ENCODE measurements around the gene SIDT1.

SIDT1 gene

DNA sequence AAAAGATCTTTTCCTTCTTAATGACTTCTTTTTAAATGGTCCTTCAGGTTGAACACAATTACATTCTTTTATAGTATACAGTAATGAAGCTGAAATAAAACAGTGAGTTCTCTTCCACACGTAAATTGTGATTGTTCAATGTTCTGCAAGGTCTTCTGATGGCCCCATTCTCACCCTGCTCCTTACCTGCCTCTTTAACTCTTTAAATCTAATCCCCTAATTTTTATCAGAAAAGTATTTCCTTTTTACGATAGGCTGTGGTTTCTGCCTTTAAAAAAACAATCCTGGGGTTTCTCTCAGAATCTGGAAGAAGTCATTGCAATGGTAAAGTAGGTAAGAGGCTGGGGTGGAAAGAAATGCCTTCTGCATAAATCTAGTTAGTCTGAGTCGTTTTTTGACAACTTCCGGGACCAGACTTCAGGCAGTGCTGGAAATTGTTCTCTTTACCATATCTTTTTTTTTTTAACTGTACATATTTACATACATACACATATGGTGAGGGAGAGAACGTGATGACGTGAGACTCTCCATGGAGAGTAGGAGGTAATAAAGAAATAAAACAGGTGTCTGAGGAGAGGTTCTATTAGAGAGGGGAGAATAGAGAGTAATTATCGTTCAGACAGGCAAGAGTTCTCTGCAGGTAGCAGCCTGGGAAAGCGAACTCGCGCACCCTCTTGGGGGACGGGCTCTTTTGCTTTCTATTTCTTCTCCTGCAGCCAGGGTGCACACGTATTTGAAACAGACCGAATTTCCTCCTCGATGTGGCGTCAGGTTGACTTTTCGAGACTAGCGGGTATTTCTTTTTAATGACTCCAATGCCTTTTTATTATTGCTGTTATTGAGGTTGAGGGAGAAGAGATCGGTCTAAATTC lies at the start of gene SIDT1:
Gene SIDT1, plus strand, starts transcription at position 730 of the 872 bp plus-strand sequence. CDS start 467 bp downstream, outside the sequence.
- peak; percentile 47 for DNase-seq (ENCODE audit: low read depth)

DNA sequence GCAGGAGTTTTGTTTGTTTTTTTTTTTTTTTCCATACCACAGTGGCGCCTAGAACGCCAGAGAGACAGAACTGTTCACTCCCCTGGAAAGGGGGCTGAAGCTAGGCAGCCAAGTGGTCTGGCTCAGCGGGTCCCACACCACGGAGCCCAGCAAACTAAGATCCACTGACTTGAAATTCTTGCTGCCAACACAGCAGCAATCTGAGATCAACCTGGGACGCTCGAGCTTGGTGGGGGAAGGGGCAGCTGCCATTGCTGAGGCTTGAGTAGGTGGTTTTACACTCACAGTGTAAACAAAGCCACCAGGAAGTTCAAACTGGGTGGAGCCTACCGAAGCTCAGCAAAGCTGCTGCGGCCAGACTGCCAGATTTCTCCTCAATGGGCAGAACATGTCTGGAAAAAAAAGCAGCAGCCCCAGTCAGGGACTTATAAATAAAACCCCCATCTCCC lies 47.2 kb upstream of the SIDT1 start:
- no peak for DNase-seq (ENCODE audit: low read depth)

DNA sequence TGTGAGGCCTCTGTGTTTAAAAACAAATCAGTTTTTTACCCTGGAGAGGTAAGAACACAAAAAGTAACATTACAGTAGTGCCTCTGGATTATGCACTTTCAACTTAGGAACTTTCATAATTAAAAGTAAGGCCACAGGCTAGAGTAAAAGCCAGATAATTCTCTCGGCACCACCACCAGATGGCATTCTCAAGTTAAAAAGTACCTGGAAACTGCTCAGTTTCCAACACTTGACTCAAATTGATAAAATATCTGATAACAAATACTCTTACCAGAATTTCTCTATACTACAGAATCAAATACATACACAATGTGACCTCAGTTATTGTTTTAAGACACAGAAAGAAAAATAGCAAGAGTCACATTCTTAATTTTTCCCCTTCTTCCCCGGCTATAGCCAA lies 37.3 kb upstream of the SIDT1 start:
- DNase-seq (ENCODE audit: low read depth) = peak; percentile 55

DNA sequence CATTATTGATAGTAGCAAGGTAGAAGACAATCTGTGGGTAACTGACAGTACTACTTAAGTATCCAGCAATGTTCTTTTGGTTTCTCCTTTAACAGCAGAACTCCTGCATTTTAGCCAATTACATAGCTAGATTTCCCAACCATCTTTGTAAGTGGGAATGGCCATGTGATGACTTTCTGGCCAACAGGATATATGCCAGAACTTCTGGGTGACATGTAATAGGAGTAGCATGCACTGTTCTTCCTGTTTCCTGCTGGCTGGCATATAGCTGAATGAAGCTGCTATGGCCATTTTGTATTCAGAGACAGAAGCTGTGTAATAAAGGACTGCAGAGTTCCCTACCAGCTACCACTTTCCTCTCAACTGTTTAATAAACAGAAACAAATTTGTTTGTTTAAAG lies 35.4 kb upstream of the SIDT1 start:
- peak; percentile 42 for DNase-seq (ENCODE audit: low read depth)

DNA sequence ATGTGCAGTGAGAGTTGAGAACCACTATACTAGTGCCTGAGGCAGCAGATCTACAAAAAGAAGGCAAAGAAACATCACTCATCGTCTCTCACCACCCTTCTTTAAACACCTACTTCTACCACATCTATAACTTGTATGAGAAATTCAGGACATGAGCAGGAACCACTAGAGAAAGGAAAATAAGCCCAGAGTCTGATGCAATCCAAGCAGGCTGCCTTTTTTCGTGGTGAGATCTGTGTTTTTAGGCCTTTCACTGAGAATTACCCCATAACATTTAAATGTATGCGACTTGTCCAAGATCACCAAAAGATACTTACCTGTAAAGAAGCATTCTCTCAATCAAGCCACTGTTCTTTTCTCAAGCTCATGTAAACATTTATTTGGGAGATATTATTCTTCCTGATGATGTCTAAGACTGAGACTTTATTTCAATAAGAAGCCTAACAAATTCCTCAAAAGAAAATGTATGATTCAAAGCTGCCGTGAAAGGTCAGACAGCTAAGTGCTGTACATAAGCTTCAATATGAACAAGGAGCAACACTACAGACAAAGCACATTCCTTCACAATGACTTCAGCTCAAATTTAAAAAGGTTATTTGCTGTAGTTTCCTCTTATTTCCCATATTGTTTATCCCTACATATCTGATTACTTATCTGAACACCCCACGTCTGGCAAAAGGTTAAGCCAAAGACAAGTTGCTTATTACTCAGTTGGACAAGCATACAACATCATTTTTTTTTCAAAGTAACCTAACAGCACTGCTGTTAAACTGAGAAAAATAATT lies 33.9 kb upstream of the SIDT1 start:
- DNase-seq (ENCODE audit: low read depth) = peak; percentile 79

DNA sequence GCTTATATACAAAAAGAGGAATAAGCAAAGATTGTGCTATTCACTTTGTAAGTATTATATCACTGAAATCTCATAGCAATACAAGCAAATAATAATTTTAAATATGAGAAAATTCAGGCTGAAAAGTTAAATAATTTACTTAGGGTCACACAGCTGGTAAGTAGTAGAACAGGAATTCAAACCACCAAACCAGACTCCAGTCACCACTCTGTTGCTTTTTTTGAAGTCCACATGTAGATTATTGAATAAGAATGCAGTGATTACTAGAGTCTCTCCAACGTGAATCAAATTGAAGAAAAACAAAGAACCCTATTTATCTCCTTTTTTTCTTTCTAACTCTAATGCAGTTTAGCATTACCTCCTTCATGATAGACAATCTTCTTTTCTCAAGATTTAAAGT lies 33.3 kb upstream of the SIDT1 start:
- DNase-seq (ENCODE audit: low read depth) = no peak

DNA sequence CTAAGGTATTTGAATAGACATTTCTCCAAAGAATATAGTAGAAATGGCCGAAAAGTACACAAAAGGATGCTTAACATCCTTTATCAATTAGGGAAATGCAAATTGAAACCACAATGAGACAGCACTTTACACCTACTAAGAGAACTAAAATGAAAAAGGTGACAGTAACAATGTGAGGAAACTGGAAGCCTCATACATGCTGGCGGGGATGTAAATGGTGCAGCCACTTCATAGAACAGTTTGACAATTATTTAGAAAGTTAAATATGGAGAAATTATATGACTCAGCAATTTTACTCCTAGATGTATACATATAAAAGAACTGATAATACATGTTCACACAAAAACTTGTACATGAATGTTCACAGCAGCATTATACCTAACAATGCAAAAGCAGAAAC lies 30.8 kb upstream of the SIDT1 start:
- DNase-seq (ENCODE audit: low read depth) = no peak

DNA sequence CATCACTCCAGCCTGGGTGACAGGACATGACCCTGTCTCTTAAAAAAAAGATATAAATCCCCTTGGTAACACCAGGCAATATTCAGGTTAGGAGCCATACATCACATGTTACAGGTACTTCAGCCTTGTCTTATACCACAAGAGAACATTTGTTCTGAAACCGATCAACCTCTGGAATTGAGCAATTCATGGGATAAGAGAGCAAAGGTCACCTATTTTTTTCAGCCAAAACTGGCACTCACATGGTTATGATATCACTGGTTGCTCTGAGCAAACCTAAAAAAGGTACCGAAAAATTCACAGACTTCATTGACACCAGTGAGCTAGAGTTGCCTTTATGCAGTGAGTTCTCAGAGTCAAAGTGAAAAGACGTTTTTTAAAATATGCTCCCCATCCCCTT lies 26.5 kb upstream of the SIDT1 start:
- no peak for DNase-seq (ENCODE audit: low read depth)

DNA sequence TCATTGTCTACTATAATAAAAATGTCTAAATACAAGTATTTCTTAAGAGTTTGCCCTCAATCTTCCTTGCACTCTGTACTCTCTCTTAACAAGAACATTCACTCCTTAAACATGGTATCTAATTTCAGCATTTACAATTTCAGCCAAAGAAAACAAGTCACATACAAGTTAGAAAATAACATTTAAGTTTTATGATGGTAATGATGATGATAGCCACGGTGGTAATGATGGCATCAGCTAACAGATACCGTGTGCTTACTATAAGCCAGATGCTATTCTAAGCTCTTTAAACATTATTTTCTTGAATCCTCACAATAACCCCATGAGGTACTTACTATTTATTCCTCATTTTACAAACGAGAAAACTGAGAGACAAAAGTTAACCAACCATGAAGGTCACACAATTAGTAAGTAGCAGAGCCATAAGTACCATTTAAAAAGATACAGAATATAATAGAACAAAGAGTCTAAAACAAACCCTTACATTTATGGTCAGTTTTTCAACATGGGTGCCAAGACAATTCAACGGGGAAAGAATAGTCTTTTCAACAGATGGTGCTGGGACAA lies 24.8 kb upstream of the SIDT1 start:
- no peak for DNase-seq (ENCODE audit: low read depth)

DNA sequence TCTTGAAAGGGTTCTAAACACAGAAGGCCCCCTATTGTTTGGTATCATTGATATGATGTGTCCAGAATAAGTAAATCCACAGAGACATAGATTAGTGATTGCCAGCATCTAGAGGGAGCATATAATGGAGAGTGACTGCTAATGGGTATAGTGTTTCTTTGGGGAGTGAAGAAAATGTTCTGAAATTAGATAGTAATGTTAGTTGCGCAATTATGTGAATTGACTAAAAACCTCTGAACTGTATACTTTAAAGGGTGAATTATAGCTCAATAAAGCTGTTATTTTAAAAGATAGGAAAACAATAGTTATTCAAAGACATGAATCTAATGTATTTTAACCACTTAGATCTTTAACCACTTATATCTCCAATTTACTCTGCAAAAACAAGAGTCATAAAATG lies 23.4 kb upstream of the SIDT1 start:
- no peak for DNase-seq (ENCODE audit: low read depth)

DNA sequence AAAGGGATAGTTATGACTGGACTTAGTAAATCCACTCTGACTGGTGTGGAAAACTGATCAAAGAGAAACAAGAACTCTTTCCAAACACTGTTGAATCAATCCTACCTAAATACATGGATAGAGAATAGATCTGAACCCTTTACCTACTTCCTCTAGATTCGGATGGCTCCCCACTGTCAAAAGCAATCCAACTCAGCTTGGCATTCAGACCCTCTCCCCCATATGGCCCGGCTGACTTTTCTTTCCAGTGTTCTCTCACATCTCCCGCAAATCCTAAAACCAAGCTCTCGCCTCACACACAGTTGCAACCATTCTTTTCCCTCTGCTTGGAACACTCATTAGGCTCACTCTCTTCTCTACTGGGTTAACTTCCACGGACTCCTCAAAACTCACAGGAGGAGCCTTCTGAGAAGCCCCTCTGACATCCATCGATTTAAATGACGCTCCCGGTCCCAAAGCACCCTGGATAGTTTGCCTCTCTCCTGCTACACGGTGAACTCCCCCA lies 18.0 kb upstream of the SIDT1 start:
- peak; percentile 30 for DNase-seq (ENCODE audit: low read depth)

DNA sequence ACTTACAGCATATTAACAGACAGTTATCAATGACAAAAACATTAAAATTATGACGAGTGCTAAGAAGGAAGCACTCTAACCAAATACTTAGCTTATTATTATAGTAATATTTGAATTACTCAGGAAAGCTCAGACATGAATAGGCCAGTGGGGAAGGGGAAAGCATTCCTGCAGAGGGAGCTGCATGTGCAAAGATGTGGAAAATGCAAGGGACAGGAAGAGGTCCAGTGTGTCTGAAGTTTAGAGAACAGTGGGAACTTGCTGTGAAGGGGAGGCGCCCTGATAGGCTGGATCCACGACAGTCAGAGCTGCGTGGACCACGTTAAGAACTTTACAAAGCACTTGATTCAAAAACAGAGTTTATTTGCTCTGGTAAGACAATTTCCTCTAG lies 16.2 kb upstream of the SIDT1 start:
- DNase-seq (ENCODE audit: low read depth) = peak; percentile 17

DNA sequence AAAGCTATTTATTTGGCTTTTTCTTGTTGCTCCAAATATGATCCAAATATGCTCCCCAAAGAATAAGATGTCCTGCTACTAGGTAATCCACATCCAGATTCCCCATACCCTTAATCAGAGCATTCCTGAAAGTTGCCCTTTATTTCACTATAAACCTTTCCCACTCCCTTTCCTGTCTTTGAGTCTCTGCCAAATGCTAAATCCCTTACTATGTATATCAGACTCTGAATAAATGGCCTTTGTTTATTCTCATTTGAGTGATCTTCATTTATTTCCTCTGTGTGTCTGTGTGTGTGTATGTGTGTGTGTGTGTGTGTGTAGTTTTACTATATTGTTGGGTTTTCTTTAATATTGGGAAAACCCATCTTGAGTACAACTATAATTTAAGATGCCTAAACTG lies 10.4 kb upstream of the SIDT1 start:
- no peak for DNase-seq (ENCODE audit: low read depth)

DNA sequence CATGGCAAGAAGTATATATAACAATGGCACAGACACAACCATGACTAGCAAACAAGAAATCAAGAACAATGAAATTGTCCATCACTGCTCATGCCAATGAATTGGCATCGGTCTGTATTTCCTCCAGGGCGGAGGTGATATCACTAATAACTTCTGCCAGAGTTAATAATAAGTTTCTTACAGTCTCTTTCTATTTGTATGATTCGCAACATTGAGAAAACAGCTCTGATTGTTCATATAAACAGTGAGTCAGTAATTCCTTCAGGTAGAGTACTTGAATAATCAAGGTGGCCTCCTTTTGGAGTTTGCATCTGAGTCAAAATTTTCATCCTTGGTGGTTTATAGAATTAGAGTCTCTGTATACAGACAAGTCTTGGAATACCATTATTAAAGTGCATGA lies 9.1 kb upstream of the SIDT1 start:
- no peak for DNase-seq (ENCODE audit: low read depth)

DNA sequence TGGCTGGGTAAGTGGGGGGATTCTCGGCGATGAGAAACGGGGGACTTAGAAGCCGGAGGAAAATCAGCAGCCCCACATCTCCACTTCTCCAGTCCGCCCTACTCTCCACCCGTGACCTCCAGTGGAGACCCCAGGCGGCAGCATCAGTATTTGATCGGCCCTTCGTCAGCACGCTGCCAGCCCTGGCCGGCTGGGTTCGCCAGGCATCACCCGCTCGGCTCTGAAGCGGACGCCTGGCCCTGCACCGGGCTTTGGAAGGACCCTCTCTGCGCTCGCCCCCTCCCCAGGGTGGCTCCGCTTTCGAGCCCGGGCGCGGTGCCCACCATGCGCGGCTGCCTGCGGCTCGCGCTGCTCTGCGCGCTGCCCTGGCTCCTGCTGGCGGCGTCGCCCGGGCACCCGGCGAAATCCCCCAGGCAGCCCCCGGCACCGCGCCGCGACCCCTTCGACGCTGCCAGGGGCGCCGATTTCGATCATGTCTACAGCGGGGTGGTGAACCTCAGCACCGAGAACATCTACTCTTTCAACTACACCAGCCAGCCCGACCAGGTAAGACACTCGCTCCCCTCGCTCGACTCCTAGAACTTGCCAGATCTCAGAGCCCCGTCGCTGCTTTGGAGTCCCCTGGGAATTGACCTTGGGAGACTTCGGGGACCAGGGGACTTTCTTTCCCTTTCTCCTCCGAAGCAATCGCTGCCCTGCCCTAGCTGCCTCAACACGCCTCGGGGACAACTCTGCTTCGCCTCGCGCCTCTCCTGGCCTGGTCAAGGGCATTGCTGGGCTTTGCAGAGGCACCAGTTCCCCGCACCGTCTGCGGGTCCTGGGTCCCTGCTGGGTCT lies 561 bp downstream of the SIDT1 start:
- peak; percentile 16 for DNase-seq (ENCODE audit: low read depth)

DNA sequence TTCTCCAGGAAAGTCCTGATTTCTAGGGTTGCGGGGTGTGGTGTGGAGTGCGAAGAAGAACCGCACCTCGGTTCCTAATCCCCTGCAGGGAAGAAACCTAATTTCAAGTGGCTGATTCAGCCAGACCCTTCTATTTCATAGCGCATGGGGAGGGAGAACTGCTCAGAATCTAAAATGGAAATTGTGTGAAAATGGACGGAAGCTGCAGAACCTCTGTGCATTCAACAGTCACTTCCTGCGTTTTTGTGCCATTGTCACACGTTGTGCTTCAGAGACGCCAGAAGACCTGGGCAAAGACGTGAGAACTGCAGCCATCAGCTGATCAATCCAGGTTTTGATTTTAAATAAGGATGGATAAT lies 1.2 kb downstream of the SIDT1 start:
- no peak for DNase-seq (ENCODE audit: low read depth)

DNA sequence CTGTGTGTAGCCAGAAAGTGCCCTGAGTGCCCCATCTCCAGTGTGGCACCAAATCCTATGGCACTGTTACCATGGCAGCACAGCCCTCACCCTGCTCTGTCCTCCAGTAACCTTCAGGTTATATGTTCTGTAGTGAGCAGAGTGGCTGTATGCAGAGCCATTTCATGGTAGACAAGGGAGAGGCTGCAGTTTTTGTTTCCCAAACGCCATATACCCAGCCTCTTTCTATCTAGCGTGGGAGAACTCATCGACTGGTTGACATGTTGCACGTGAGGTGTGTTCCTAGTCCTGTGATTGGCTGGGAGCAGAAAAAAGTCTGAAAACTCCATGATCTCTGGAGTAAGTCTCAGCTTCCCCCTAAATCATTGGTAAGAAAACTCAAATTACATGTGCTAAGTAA lies 2.0 kb downstream of the SIDT1 start:
- no peak for DNase-seq (ENCODE audit: low read depth)

DNA sequence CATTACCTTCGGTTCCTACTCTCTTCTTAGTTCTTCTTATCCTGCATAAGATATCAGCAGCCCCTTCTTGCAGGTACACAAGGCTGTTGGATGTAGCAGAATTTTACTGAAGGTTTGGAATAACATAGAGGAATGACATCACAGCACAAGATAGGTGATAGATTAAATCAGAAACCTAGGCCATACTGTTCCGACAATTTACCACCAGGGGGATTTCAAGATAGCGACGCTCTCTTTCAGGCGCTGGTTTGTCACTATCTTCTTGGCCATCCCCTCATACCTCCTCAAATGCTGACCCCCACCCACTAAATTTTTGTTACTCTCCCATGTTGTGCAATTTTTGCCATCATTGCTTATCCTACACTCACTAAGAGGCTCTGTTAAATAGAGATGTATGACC lies 3.5 kb downstream of the SIDT1 start:
- peak; percentile 41 for DNase-seq (ENCODE audit: low read depth)

DNA sequence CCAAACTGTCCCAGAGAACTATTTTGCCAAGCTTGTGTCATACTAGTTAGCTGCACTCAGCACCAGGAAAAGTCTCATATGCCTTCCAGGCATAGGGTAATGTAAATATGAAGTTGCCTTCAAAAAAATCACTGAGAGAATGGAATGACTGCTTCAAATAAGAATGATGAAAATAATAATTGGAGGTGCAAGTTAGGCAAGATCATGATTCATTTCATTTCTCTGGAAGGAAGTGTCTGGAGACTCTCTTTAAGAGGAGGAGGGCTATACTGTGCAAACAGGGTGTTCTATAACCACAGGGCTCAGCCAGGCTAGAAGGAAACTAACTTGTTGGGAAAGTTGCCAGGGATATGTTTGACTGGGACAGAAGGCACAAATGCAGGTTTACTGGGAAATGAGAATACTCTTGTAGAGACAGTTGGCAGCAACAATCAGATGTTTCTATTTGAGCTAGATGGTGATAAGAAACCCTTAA lies 4.3 kb downstream of the SIDT1 start:
- DNase-seq (ENCODE audit: low read depth) = peak; percentile 68

DNA sequence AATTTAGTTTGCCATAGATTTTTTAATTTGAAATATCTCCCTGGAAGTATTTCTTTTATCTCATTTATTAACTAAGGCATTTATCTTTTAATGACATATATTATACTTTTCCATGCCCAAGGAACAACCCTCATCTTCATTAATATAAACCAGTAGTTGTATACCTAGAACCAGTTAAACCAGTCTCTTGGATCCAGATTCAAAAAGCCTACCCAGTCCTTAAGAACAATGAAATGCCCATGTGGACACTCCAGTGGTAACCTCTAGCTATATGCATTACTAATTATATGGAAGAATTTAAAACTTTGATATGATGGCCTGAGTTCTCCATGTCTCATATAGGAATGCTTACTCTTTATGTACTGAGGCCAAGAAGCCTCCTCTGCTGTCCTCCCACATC lies 4.8 kb downstream of the SIDT1 start:
- DNase-seq (ENCODE audit: low read depth) = no peak

DNA sequence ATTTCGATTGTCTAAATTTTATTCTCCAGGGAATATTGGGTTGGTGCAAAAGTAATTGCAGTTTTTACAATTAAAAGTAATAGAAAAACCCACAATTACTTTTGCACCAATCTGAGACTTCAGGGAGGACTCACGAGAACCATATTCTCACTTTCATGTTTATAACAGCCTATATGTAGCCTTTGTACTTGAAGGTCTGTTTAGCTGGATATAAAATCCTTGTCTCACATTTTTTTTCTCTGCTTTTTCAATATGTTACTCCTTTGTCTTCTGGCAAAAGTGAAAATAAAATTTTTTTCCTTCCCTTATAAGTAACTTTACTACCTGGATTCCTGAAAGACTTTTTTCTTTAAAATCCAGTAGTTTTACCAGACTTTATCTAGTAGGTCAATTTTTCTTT lies 9.2 kb downstream of the SIDT1 start:
- DNase-seq (ENCODE audit: low read depth) = no peak

DNA sequence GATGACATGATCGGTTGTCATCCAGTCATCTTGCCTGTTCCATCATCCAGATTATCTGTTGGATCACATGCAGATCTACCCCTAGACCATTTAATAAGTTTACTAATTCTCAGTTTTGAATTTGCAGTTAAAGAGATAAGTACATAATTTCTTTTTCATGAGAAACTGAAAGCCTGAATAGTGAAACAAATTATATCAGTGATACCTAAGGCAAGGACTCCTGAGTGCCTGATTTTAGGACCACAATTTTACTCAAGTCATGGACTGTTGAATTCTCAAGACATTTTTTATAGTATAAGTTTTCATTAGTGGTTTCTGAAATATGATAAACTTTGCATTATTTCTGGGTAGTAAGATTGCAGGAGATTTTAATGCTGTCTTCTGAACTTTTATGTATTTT lies 13.2 kb downstream of the SIDT1 start:
- no peak for DNase-seq (ENCODE audit: low read depth)
